HepG2 (cell line): ENCODE data around the gene BPIFB6. TPM values are rescaled to one million over a fixed set of nuclear protein-coding genes. Genes with fewer than 3 reads are reported as not detected.

Experiments used
- ATAD3A ChIP-seq: sonication (generic); formaldehyde crosslinking; IDR thresholded peaks from 2 replicates; pipeline ENCODE4 v1.4.0; 2020; ENCODE audit warnings: missing genetic modification reagents
- EEA1 ChIP-seq: sonication (generic); formaldehyde crosslinking; IDR thresholded peaks from 2 replicates; pipeline ENCODE4 v1.5.1; 2020; ENCODE audit warnings: mild to moderate bottlenecking, missing genetic modification reagents, borderline replicate concordance
- FOXK2 ChIP-seq: fragments of 450-650 bp; IDR thresholded peaks from 2 replicates; pipeline ENCODE4 v1.6.1; 2016
- RARG ChIP-seq: sonication (generic); formaldehyde crosslinking; IDR thresholded peaks from 2 replicates; pipeline ENCODE4 v1.4.0; 2020; ENCODE audit warnings: low read depth, mild to moderate bottlenecking, missing genetic modification reagents
- SYNCRIP ChIP-seq: fragments of 200-400 bp; formaldehyde crosslinking; IDR thresholded peaks from 2 replicates; pipeline ENCODE4 v1.6.1; 2018; ENCODE audit warnings: mild to moderate bottlenecking, low read depth, low read length; ENCODE audit not compliant: insufficient read depth
- TRAFD1 ChIP-seq: sonication (generic); formaldehyde crosslinking; IDR thresholded peaks from 2 replicates; pipeline ENCODE4 v1.5.1; 2020; ENCODE audit warnings: missing genetic modification reagents, mild to moderate bottlenecking, borderline replicate concordance
- ZBTB37 ChIP-seq: sonication (generic); formaldehyde crosslinking; IDR thresholded peaks from 2 replicates; pipeline ENCODE4 v1.4.0; 2020; ENCODE audit warnings: mild to moderate bottlenecking, missing genetic modification reagents
- ZBTB4 ChIP-seq: sonication (generic); formaldehyde crosslinking; IDR thresholded peaks from 2 replicates; pipeline ENCODE4 v1.4.0; 2020; ENCODE audit warnings: missing genetic modification reagents, mild to moderate bottlenecking, borderline replicate concordance
- ZHX2 ChIP-seq, 2 experiments: sonication (generic) in 1 of 2; formaldehyde crosslinking in 1 of 2; IDR thresholded peaks; 2 replicates each; pipeline versions ENCODE4 v1.6.1 to v1.9.0; 2014 to 2022; ENCODE audit warnings: antibody characterized with exemption in 1 of 2, borderline replicate concordance in 1 of 2, inconsistent platforms in 1 of 2, low read depth in 1 of 2, missing genetic modification reagents in 1 of 2
- ZNF34 ChIP-seq: sonication (generic); formaldehyde crosslinking; IDR thresholded peaks from 2 replicates; pipeline ENCODE4 v1.4.0; 2020; ENCODE audit warnings: mild to moderate bottlenecking, missing genetic modification reagents, borderline replicate concordance
- ZNF430 ChIP-seq: sonication (generic); formaldehyde crosslinking; IDR thresholded peaks from 2 replicates; pipeline ENCODE4 v1.9.0; 2021; ENCODE audit warnings: mild to moderate bottlenecking, missing genetic modification reagents
- ZNF543 ChIP-seq: sonication (generic); formaldehyde crosslinking; IDR thresholded peaks from 2 replicates; pipeline ENCODE4 v1.4.0; 2020; ENCODE audit warnings: mild to moderate bottlenecking, missing genetic modification reagents
- ZNF7 ChIP-seq: IDR thresholded peaks from 2 replicates; pipeline ENCODE4 v1.6.1; 2016; ENCODE audit warnings: missing biosample characterization, missing genetic modification reagents
- ZNF780A ChIP-seq: sonication (generic); formaldehyde crosslinking; IDR thresholded peaks from 2 replicates; pipeline ENCODE4 v1.8.0; 2022; ENCODE audit warnings: mild to moderate bottlenecking, missing genetic modification reagents, moderate library complexity
- polyA plus RNA-seq, 8 experiments: library from polyadenylated mRNA; depleted of rRNA in 3 of 8; stranded (reverse) in 7 of 8; unstranded in 1 of 8; fragments of >200 nt; fragmentation: Illumina TruSeq in 4 of 8; extraction: Trizol in 4 of 8; gene quantifications; 2 replicates each; pipeline versions ENCODE4 v1.2.1 to v1.2.3, GENCODE V29; 2011 to 2016; ENCODE audit warnings: low read depth in 4 of 8, missing spikeins in 1 of 8, mixed read lengths in 1 of 8; ENCODE audit not compliant: insufficient read depth in 1 of 8
- total RNA-seq, 5 experiments: library from RNA; depleted of rRNA; stranded (reverse); fragments of >200 nt; fragmentation: Illumina TruSeq; extraction: Trizol; gene quantifications; 2 replicates each; pipeline ENCODE4 v1.2.3, GENCODE V29; 2016; ENCODE audit warnings: low read depth in 1 of 5

BPIFB6 gene
- total and polyA plus RNA-seq, 2 of the 13 experiments (the other 11 are each of a cell fraction or from before 2014, with no cell fraction given): 0.13 to 1.7 TPM

GRCh38 chr20:33009214-33010132 is 22.0 kb upstream of the BPIFB6 start (continued):
- 0 out of 2 replicates have a peak, but pooled peaks have one; percentile 56 for TF ChIP-seq ATAD3A
- TF ChIP-seq ZNF7 (CRISPR knock-in tag): peak; percentile 50; the same call in 1 of the 2 replicates
- no peak; the same call in 1 of the 2 replicates for TF ChIP-seq FOXK2
- no peak; the same call in 1 of the 2 replicates for TF ChIP-seq ZNF430
- peak; percentile 10; the same call in 1 of the 2 replicates for TF ChIP-seq EEA1 (CRISPR knock-in tag)
- TF ChIP-seq SYNCRIP: no peak
- TF ChIP-seq ZNF543 (CRISPR knock-in tag): peak; percentile 99
- peak; percentile 89 for TF ChIP-seq ZNF780A
- peak; percentile 97; the same call in 1 of the 2 replicates for TF ChIP-seq RARG (CRISPR knock-in tag)
- peak; percentile 100 for TF ChIP-seq ZNF34 (CRISPR knock-in tag)
- no peak for TF ChIP-seq TRAFD1 (CRISPR knock-in tag)
- TF ChIP-seq ZBTB4 (CRISPR knock-in tag): peak; percentile 83
- peak; percentile 69; the same call in 1 of the 2 replicates for TF ChIP-seq ZHX2 (IDR thresholded peaks at IDR 0.05; ENCODE audit: low read depth)
- TF ChIP-seq ZHX2 (CRISPR knock-in tag; IDR thresholded peaks at IDR 0.05; ENCODE audit: borderline replicate concordance): no peak; the same call in 1 of the 2 replicates
- peak; percentile 100 for TF ChIP-seq ZBTB37 (CRISPR knock-in tag)
